HG03139 (cell line): Measurements from ENCODE around the gene CD3E.

Source experiments
- ATAC-seq: cut with Tn5 transposase; IDR thresholded peaks from one replicate; pipeline ENCODE4 v1.9.1; 2021; ENCODE audit not compliant: unreplicated experiment

The CD3E gene

DNA sequence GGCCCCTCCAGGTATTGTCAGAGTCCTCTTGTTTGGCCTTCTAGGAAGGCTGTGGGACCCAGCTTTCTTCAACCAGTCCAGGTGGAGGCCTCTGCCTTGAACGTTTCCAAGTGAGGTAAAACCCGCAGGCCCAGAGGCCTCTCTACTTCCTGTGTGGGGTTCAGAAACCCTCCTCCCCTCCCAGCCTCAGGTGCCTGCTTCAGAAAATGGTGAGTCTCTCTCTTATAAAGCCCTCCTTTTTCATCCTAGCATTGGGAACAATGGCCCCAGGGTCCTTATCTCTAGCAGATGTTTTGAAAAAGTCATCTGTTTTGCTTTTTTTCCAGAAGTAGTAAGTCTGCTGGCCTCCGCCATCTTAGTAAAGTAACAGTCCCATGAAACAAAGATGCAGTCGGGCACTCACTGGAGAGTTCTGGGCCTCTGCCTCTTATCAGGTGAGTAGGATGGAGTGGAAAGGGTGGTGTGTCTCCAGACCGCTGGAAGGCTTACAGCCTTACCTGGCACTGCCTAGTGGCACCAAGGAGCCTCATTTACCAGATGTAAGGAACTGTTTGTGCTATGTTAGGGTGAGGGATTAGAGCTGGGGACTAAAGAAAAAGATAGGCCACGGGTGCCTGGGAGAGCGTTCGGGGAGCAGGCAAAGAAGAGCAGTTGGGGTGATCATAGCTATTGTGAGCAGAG, at the start of gene CD3E:
CD3E (plus strand) TSS at position 163 of the 681 bp plus-strand sequence; CDS start at position 386, 223 bp downstream.
- no peak for ATAC-seq

DNA sequence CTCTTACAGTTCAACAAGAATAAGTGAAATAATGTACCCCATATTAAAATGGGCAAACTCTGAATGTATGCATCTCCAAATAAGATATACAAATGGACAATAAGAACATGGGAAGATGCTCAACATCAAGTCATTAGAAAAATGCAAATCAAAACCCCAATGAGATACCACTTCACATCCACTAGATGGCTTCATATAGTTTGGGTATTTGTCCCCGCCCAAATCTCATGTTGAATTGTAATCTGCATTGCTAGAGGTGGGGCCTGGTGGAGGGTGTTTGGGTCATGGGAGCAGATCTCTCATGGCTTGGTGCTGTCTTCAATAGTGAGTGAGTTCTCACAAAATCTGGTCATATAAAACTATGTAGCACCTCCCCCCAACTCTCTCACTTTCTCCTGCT, 46.1 kb upstream of the CD3E start:
- ATAC-seq: no peak

DNA sequence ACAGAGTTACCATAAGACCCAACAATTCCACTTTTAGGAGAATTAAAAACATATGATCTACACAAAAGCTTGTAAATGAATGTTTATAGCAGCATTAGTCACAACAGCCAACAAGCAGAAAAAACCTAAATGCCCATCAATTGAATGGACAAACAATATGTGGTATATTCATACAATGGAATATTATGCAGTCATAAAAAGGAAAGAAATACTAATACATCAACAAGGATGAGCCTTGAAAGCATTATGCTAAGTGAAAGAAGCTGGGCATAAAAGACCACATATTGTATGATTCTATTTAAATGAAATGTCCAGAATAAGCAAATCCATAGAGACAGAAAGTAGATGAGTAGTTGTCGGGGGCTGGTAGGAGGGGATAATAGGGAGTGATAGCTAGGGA, 45.4 kb upstream of the CD3E start:
- no peak for ATAC-seq

DNA sequence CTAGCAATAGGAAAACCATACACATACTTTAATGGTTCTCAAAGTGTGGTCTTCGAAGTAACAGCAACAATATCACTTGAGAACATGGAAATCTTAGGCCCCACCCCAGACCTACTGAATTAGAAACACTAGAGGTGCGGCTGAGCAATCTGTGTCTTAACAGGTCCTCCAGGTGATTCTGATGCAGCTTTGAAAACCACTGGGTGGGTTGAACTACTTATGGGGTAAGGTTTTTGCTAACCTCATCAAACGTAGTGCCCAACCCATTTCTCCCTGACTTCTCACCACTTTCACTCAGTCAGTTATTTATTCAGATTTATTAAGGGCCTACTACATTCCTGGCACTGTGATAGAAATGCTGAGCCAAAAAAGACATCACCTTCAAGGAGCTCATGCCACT, 44.2 kb upstream of the CD3E start:
- ATAC-seq: no peak

DNA sequence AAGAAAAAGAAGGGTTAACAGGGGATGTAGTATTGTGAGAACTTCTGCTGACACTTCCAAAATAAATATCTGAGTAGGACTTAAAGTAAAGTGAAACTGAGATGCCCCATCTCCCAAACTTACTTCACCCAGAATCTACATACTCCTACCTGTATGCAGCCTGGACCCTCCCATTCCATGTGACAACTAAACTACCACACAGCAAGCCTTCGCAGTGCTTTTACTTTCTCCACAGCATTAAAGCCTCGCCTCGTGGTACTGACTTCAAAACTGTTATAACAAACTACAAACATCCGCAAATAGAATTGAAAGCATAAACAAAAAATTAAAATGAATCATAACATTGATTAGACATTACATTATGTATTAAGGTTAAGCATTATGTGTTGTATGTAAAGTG, 41.4 kb upstream of the CD3E start:
- ATAC-seq: no peak

DNA sequence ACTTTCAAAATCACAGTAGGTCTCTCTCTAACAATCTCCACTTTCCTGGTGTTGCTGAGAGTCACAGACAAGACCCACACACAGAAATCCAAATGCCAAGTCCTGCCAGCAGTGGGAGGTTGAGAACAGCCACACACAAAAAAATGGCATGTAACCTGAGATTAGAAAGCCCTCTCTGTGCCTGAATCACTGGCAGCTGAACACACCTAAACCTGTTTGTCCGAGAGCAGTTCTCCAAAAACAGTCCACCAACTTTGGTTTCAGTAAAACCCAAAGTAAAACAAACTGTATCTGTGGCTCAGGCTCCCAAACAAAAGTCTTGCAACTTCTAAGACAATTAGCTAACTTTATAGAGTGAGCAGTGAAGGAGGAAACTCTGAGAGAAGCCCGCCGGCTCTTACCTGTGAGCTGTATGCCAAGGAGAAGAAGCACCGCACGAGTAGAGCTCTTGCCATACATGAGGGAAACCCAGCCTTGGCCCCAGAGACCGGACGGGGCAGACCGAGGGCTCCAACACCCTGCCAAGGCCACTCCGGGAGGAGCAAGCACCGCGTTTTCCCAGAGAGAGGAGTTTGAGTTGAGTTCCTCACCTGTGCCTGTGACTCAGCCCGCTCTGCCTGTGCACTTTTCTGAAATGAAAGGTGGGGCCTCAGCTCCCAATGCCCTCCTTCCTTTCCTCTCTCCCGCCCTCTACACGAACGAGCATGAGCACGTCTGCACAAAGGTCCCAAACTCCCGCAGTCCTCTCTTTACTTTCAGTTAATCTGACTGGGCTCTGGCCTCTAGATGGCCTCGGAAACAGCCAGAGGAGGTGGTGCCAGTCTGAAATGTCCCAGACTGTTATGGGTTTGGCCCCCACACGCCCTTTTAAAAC, 40.6 kb upstream of the CD3E start, which contains the start of gene MPZL2:
MPZL2 (minus strand) TSS at position 603 of the 874 bp plus-strand sequence; CDS start at position 459, 144 bp downstream.
- no peak for ATAC-seq

DNA sequence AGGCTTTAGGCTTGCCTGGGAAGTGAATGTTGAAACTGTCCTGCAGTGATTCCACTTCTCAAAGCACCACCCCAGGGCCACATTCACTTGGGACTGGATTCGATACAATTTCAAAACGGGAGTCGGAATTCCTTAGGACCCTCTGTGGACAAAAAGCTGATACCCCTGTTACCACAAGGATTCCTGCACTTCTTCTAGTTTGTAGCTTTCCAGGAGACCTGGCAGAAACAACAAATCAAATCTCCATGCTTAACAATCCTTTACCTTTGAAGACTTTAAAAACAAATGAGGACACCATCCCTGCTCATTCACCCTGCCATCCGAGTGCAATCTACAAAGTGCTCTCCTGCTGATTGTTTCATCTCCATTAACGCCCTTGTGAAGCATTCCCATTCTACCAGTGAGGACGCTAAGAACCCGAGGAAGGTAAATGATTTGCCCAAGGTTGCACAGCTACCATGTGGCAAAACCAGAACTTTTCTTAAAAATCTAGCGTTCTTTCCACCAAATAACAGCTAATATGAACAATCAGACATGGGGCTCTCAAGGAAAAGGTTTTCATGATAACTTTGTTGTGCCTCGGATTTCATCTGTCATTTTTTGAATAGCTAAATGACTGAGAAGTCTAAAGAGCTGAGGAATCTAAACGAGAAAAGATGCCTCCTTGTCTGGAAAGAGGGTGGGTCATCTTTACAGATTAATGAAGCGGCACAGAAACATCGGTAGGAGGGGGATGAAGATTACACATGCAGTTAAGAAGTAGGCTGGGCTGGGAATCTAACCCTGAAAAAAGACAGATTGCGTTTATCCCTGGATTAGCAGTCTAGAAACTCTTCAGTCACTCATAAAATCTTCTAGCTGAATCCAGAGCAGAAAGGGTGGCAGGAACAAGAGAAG, 39.7 kb upstream of the CD3E start:
- no peak for ATAC-seq

DNA sequence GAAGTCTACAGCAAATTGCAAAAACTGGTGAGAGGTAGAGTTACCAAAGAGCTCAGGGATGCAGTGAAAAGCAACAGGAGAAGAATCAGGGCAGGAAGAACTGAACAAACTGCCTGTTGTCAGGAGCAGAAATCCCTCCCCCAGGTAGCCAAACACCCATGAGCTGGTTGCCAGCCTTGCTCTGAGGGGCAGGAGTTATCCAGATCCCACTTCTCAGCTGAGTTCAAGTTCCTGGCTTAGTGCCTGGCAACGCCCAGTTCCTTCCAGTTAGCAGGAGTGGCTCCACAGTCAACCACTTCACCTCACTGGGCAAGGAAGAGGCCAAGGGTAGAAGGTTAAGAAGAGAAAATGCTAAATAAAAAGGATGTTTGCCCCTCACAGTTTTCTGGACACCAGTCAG, 38.6 kb upstream of the CD3E start:
- no peak for ATAC-seq

DNA sequence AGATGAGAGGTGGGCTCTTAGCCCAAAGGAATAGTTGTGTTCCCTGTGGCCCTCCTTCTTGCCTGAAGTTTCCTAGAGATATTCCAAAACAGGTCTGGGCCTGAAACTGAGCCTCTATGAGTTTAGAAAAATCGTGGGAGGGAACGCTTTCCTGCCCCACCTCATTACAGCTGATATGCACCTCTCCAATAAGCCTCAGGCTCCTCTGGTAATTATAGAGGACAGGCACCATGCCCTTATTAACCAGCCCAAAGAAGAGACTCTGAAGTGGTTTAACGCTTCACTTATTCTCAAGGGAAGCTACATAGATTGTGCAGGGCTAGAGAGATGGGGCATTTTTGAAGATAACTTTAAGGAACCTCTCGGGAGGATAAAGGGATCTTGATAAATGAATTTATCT, 37.0 kb upstream of the CD3E start:
- no peak for ATAC-seq

DNA sequence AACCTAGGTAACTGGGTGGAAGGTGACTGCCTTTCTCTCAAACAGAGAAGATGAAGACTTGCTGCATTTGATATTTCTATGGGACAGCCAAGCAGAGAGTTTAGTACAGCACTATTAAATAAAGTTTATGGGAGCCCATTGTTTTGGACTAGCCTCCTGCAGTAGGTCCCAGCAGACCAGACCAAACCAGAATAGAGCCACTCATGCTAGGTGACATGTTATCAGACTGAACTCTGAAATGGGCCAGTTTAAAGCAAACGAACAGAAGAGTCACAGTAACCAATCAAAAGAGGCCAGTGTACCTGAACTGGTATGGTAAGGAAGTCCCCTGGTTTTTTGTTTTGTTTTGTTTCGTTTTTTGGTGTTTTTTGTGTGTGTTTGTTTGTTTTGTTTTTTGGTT, 32.5 kb upstream of the CD3E start:
- ATAC-seq: no peak

DNA sequence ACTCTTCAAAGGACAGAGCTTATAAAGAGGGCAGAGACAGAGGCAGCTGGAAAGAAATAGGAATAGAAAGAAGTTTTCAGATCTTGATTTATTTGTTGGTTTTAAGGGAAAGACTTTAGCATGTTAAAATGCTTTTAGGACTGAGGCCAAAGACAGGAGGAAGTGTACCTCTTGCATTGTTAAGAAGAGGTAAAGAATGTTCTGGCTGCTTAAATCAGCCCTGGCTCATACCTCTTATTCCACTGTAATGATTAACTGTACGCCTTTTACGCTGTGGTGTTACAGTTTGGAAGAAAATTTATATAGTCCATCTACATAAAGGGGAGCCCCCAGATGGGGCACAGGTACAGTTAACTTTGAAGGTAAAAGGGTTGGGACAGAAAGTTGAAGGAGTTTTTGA, 30.3 kb upstream of the CD3E start:
- no peak for ATAC-seq

DNA sequence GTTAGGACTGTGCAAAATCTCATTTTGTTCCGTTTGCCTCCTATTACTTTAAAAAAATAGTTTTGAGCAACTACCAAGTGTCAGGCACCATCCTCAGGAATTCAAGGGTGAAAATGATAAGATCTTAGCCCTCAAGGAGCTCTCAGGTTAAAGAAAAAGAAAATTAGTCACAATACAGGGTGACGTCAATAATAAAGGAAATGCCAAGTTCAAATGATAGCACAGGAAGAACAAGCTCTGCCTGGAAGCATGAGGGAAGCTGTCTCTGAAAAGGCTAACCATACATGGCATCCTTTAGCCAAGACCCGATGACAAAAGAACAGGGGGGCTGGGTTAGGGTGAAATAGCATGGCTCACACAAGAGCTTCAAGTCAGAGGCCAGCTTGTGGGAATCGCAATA, 29.4 kb upstream of the CD3E start:
- ATAC-seq: no peak

DNA sequence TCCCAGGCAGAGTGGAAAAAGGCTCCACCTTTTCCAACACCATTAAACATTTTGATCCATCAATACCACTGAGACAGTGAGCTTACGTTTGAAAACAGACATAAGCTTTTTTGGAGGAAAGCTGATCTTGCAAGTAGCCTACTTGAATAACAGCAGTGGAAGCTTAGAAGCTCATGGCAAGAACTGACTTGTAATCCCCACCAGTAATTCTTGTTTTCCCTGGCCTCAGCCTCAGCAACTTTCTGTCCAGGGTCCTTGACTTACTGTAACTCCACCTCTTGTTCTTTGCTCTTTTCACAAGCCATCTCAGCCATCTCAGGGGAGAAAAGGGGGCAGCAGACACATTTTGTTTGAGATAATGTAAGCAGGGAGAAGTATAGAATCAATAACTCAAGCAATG, 28.1 kb upstream of the CD3E start:
- ATAC-seq: no peak

DNA sequence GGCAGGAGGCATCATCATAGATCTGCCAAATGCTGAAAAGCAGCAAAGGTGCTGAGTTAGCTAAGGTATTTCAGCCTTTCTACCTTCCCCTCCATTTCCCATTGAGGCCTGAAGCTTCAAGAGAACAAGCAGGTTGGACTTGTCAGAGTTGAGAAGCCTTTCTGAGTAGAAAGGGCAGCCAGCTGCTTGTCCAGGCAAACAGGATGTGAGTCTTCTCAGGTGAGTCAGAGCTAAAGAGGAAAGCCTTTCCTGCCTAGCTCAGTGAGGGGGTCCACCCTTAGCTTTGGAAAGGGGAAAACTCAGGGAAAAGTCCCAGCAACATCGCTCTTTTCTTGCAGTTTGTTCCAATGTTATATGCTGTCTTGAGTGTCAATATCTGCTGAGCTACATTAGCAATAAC, 27.2 kb upstream of the CD3E start:
- ATAC-seq: no peak

DNA sequence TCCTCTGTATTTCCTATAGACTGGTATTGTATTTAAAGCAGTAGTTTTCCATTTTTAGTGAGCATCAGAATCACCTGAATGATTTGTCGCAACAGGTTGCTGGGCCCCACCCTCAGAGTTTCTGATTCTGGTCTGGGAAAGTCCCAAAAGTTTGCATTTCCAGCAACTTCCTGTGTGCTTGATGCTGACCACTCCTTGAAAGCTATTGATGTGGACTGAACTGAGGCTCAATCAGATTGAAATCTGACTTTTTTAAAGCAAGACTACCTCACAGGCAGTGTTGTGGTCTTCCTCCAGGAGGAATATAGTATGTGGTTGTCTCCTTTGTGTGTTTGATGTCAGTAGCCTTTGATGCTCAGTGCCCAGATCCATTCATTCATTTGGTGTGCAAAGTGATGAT, 23.2 kb upstream of the CD3E start:
- no peak for ATAC-seq

DNA sequence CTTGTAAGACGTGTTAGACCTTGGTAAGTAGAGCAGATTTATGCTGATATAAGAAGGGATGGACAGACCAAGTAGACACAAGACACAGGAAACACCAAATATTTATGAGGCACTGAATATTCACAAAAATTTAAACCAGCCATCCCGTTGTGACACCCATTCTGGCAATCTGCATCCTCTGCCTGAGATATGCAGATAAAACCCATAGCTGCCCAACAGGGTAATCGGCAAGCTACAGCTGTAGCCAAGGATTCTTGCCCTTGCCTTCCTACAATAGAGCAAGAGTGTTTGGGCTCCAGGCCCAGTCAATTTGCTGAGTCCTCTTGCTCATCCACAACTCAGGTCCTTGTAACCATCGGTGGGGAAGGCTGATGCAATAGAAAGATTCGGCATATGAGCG, 21.9 kb upstream of the CD3E start:
- ATAC-seq: no peak

DNA sequence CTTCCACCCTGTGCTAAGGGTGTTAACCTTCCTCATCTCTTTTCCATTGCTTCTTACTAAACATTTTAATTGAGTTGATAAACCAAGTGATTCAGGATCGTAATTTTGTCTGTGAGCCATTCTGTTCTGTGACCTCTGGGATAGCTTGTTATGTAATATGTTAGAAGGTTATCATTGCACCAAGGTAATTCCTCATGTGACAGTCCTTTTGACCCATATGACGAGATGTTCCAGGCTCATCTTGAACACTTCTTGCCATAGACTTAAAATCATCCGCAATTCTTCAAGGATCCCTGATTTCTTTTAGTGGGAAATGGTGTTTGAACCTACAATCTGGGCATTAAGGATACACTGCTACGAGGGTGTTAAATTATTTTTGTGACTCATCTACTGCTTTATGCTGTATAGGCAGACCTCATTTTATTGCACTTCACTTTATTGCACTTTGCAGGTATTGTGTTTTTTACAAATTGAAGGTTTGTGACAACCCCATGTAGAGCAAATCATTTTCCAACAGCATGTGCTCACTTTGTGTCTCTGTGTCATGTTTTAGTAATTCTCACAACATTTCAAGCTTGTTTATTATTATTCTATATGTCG, 21.4 kb upstream of the CD3E start:
- no peak for ATAC-seq

DNA sequence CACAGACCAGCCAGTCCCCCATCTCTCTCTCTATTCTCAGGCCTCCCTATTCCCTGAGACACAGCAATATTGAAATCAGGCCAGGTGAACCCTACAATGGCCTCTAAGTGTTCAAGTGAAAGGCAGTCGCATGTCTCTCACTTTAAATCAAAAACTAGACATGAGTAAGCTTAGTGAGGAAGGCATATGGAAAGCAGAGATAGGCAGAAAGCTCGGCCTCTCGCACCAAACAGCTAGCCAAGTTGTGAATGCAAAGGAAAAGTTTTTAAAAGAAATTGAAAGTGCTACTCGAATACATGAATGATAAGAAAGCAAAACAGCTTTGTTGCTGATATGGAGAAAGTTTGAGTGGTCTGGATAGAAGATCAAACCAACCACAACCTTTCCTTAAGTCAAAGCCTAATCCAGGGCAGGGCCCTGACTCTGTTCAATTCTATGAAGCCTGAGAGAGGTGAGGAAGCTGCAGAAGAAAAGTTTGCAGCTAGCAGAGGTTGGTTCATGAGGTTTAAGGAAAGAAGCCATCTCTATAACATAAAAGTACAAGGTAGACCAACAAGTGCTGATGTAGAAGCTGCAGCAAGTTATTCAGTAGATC, 20.7 kb upstream of the CD3E start:
- ATAC-seq: no peak

DNA sequence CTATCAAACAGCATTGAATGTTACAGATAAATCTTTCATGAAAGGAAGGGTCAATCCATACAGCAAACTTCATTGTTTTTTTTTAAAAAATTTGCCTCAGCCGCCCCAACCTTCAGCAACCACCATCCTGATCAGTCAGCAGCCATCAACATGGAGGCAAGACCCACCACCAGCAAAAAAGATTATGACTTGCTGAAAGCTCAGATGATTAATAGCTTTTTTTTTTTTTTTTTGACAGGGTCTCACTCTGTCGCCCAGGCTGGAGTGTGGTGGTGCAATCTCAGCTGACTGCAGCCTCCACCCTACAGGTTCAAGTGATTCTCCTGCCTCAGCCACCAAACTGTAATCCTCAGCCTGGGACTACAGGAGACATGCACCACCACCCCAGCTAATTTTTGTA, 18.0 kb upstream of the CD3E start:
- ATAC-seq: no peak

DNA sequence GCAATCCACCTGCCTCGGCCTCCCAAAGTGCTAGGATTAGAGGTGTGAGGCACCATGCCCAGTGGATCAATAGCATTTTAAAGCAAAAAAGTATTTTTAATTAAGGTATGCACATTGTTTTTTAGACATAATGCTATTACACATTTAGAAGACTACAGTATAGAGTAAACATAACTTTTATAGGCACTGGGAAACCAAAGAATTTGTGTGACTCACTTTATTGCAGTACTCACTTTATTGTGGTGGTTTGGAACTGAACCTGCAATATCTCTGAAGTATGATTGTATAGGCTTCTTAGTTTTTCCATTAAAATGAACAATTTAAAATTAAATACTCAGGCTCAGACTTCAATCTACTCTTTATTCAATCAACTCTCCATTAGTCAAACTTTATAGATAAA, 17.5 kb upstream of the CD3E start:
- no peak for ATAC-seq

DNA sequence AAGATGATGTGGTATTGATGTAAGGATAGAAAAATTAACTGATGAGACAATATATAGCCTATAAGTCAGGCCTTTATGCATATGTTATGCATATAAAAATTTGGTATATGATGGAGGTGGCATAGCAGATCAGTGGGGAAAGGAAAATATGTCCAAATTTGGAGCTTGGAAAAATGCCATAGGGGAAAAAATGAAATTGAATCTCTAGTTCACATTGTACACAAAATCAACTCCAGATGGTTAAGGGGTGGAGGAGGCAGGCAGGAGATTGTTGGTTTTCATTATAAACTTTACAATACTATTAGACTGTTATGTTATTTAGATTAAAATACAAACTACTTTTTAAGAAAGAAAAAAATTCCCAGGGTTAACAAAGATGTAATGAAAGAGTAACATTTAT, 15.1 kb upstream of the CD3E start:
- ATAC-seq: no peak
